Testis (tissue), 3 donors: ENCODE measurements around the gene ANTXRL. TPM values are rescaled to one million over a fixed set of nuclear protein-coding genes. Genes with fewer than 3 reads are reported as not detected.
"Not testable (repeated sequence)": the region's sequence is repeated elsewhere in the genome, so short reads cannot be mapped to it uniquely, and the experiment has no call there.

Experiments used
- DNase-seq: peaks from one replicate; pipeline ENCODE4 v3.0.0-alpha.2; 2019
- H3K27ac ChIP-seq, 2 donors: fragments of 200-600 bp; sonication (generic); one replicate each; pipeline ENCODE4 v1.5.1; 2019
- H3K27me3 ChIP-seq: fragments of 200-600 bp; sonication (generic); one replicate; pipeline ENCODE4 v1.5.1; 2019
- H3K36me3 ChIP-seq: fragments of 200-600 bp; sonication (generic); one replicate; pipeline ENCODE4 v1.5.1; 2017; ENCODE audit warnings: low read depth; ENCODE audit errors: missing control alignments
- H3K4me1 ChIP-seq: fragments of 200-600 bp; sonication (generic); one replicate; pipeline ENCODE4 v1.5.1; 2019
- H3K4me3 ChIP-seq, 2 donors: fragments of 200-600 bp; sonication (generic); one replicate each; pipeline ENCODE4 v1.5.1; 2017 to 2019
- H3K9me3 ChIP-seq: fragments of 200-600 bp; sonication (generic); one replicate; pipeline ENCODE4 v1.5.1; 2017
- CTCF ChIP-seq, 3 experiments: fragments of 450-650 bp in 2 of 3; fragments of 200-600 bp in 1 of 3; sonication (generic) in 1 of 3; IDR thresholded peaks; one replicate each; pipeline ENCODE4 v1.5.1; 2016 to 2019; ENCODE audit warnings: antibody characterized with exemption in 3 of 3, mild to moderate bottlenecking in 2 of 3, moderate library complexity in 1 of 3
- POLR2A ChIP-seq: fragments of 450-650 bp; IDR thresholded peaks from one replicate; pipeline ENCODE4 v1.6.1; 2017; ENCODE audit warnings: antibody characterized with exemption, mild to moderate bottlenecking, moderate library complexity
- WGBS, 2 donors: methylation state at CpG; one replicate each; pipeline ENCODE4 v1.1.5; 2018; 5-methylcytosine and 5-hydroxymethylcytosine counted together
- intact Hi-C: fragments of 100-400 bp; cut with DNase I; formaldehyde crosslinking; loops from one replicate; pipeline ENCODE4 v1.15.1; 2023; ENCODE audit warnings: low total_unique reads
- polyA plus RNA-seq: library from polyadenylated mRNA; stranded (reverse); fragments of 350-450 nt; fragmentation: Illumina TruSeq; extraction: RNeasy Lipid Tissue Mini Kit (QIAGEN cat#74804); gene quantifications from one replicate; pipeline ENCODE4 v1.2.3, GENCODE V29; 2014; ENCODE audit warnings: low read depth, low replicate concordance; ENCODE audit not compliant: insufficient read depth
- total RNA-seq, 2 donors: library from RNA; depleted of rRNA; stranded (reverse); fragments of >200 nt; gene quantifications; one replicate each; pipeline ENCODE4 v1.2.3, GENCODE V29; 2016

ANTXRL gene
- total and polyA plus RNA-seq, 3 donors from 2014 or later: 10.7 to 26.5 (median 23.7) TPM

DNA sequence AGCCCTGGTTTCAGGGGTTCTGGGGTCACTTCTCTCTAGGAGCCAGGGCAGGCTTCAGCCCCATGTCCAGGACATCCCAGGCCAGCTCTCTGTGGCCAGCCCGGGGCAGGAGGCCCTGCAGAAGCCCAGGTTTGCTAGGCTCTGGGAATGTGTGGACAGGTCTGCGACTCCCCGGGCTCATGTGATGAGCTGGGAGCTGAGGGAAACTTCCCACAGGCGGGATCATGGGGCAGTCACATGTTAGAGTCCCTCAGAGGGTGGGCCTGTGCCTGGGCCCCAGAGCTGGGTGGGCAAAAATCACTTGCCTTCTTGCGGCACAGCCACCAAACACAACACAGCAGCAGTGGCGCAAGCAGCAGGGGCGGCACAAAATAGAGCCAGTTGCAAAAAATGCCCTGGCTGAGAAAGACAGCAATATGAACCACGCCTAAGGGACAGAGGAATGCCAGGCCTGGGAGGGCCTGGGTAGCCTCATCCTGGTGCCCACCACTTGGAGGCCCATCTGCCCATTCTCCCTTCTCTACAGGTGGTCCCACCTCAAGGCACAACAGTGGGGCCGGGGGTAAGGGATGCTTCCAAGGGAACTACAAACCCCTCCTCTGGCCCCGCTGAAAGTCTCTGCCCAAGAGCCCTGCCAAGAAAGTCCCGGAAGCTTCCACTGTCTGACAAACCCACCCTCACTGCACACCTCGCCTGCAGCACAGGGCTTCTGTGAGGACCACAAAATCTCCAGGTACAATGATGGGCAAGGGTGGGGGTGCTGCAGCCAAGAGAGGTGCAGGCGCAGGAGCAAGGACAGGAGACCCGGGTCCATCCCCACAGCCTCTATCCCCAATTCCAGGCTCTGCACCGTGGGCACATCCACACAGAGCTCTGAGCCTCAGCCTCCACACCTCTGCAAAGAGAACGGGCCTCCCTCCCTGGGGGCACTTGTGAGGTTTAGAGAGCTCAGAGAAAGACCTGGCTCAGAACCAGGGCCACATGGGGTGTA, 34.6 kb upstream of the ANTXRL start:
- no peaks in the 10 kb centered on the region for H3K27me3 ChIP-seq
- DNase-seq: peak; percentile 12

DNA sequence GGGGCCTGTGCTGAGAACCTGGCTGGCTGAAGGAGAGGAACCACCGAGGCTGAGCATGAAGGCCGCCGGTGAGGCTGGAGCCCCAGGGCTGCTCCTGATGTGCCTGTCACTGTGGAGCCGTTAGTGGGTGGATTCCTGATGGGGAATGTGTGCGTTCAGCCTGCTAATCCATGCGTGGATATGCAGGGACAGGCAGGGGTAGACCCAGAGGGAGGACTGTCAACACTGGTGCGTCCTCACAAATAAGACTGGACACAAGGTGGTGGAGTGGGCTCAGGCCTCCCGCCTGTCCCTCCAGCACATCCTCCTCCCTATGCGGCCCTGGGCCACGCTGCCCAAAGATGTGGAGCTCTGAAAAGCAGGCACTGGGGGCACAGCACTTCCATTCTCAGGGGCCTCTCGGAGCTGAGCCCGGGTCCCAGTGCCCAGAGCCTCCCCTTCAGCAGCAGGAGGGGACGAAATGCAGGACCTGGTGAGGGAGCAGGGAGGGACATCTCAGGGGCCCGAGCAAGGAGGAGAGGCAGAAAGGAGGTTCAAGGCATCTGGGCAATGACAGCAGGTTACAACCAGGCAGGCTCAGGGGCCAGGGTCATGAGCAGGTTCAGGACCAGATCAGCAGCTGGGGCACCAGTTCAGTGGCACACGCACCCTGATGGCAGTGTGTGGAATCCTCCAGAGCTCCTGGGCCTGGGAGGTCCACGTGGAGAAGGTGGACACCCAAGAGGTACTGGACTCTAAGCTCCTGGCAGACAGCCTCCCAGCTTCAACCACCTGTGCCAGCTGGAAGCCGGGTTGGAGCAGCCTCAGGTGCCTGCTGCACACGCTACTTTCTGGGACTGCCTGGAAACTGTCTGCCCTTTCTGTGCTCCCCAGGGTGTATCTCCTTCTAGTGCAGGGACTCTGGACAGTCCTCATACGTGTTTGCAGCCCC, 33.5 kb upstream of the ANTXRL start:
- H3K4me3 ChIP-seq: no peak overlapping the region
- no peak overlapping the region for H3K27ac ChIP-seq
- DNase-seq: no peak
- no peaks in the 10 kb centered on the region for H3K27me3 ChIP-seq
- TF ChIP-seq CTCF (IDR thresholded peaks at IDR 0.05) (no peak), POLR2A (no peak)
- intact Hi-C loops: no loop called here
- H3K4me1 ChIP-seq: peaks cover 3% of the 10 kb centered on the region
- WGBS, 2 donors: 89 to 91% methylated on average over 15 to 18 of the region's 19 CpGs
- no peaks in the 10 kb centered on the region for H3K36me3 ChIP-seq
- H3K9me3 ChIP-seq: no peaks in the 10 kb centered on the region

More for the DNA sequence above, 34.6 kb upstream of the ANTXRL start:
- TF ChIP-seq POLR2A (no peak), CTCF (IDR thresholded peaks at IDR 0.05) (no peak)
- intact Hi-C loops: no loop called here
- WGBS, 2 donors: 91 to 93% methylated on average over 14 to 16 of the region's 16 CpGs
- peaks cover 3% of the 10 kb centered on the region for H3K4me1 ChIP-seq
- H3K4me3 ChIP-seq: no peak overlapping the region
- no peaks in the 10 kb centered on the region for H3K36me3 ChIP-seq
- no peaks in the 10 kb centered on the region for H3K9me3 ChIP-seq
- no peak overlapping the region for H3K27ac ChIP-seq

DNA sequence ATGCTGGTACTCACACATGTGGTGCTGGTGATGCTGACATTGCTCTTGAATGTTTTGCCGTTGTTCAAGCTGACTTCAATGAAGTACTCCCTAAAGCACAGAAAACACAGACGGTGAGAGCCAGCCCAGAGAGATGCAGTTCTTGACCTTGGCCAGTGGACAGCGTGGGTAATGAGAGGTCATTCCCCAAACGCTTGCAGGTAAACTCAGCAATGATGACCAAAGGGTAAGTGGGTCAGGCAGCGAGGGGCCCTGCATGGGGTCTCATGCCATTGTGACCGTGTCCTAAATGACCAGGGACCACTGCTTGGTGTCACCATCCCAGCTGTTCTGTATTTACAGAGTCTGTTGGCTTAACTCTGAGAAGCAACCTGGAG, 32.8 kb upstream of the ANTXRL start:
- H3K27ac ChIP-seq: no peak overlapping the region
- H3K9me3 ChIP-seq: no peaks in the 10 kb centered on the region
- DNase-seq: no peak
- H3K27me3 ChIP-seq: no peaks in the 10 kb centered on the region
- no peak overlapping the region for H3K4me3 ChIP-seq
- TF ChIP-seq CTCF (IDR thresholded peaks at IDR 0.05) (no peak), POLR2A (no peak)
- intact Hi-C loops: no loop called here
- 67 to 70% methylated on average over 1 to 6 of the region's 6 CpGs for WGBS, 2 donors
- H3K36me3 ChIP-seq: no peaks in the 10 kb centered on the region
- peaks cover 3% of the 10 kb centered on the region for H3K4me1 ChIP-seq

- H3K9me3 ChIP-seq: no peaks in the 10 kb centered on the region
- H3K36me3 ChIP-seq: no peaks in the 10 kb centered on the region
- DNase-seq: no peak
- TF ChIP-seq CTCF (IDR thresholded peaks at IDR 0.05) (no peak), POLR2A (no peak)
- H3K27ac ChIP-seq: no peak overlapping the region
- intact Hi-C loops: no loop called here
- no peaks in the 10 kb centered on the region for H3K27me3 ChIP-seq
- whole genome bisulfite sequencing, 2 donors: 89 to 96% methylated on average over 4 of the region's 4 CpGs
- peaks cover 3% of the 10 kb centered on the region for H3K4me1 ChIP-seq
- H3K4me3 ChIP-seq: no peak overlapping the region
These were observed 32.3 kb upstream of the ANTXRL start for GRCh38 chr10:46254467-46254866.

- H3K9me3 ChIP-seq, H3K27ac ChIP-seq, H3K4me1 ChIP-seq, DNase-seq, H3K4me3 ChIP-seq, H3K36me3 ChIP-seq, intact Hi-C loops, H3K27me3 ChIP-seq: not testable (repeated sequence)
- 68 to 87% methylated on average over 3 of the region's 3 CpGs for WGBS, 2 donors
These were observed 31.6 kb upstream of the ANTXRL start for GRCh38 chr10:46255210-46255609.
